ENCODE results near the gene IQGAP3.

DNA sequence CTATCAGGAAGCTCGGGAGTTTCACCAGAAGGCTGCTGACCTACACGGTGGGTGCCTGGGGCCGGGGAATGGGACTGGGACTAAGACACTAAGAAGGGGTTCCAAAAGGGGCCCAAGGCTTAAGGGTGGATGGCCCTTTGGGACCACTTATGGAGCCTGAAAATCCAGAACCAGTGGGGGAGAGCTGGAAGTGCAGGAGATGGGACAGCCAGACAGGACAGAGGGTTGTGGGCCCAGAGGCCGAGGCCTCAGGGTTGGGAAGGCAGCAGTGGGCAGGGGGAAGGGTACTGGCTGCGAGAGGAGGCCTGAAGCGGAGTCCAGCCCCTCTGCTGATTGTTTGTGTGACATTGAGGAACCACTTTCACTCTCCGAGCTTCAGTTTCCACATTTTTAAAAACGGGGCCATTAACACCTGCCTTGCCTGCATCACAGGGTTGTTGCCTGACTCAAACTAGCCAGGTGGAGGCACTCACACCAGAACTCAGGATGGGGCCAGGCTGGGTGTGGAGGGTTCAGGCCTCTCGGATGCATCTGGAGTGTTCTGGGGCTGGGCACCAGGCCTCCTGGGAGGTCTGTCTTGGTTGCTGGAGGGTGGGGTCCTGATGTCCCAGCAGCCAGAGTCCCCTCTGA is 10.1 kb upstream of the IQGAP3 start:
- TF ChIP-seq, protein P1, sequence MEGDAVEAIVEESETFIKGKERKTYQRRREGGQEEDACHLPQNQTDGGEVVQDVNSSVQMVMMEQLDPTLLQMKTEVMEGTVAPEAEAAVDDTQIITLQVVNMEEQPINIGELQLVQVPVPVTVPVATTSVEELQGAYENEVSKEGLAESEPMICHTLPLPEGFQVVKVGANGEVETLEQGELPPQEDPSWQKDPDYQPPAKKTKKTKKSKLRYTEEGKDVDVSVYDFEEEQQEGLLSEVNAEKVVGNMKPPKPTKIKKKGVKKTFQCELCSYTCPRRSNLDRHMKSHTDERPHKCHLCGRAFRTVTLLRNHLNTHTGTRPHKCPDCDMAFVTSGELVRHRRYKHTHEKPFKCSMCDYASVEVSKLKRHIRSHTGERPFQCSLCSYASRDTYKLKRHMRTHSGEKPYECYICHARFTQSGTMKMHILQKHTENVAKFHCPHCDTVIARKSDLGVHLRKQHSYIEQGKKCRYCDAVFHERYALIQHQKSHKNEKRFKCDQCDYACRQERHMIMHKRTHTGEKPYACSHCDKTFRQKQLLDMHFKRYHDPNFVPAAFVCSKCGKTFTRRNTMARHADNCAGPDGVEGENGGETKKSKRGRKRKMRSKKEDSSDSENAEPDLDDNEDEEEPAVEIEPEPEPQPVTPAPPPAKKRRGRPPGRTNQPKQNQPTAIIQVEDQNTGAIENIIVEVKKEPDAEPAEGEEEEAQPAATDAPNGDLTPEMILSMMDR (IDR thresholded peaks at IDR 0.05) = no peak
- no peak for TF ChIP-seq POLR2A (IDR thresholded peaks at IDR 0.05)

All from uterus (tissue), 2 donors.